IPS-NIHi7 (cell line): ENCODE results near the gene ARHGAP21.
"Not testable (repeated sequence)": the region's sequence is repeated elsewhere in the genome, so short reads cannot be mapped to it uniquely, and the experiment has no call there.

ENCODE experiments used
- DNase-seq: peaks from one replicate; pipeline ENCODE4 v3.0.0; 2012; ENCODE audit warnings: mixed read lengths; ENCODE audit errors: extremely low spot score

Gene ARHGAP21

GRCh38 chr10:24625778-24626177, 97.9 kb downstream of the ARHGAP21 start:
- DNase-seq, result no peak

GRCh38 chr10:24623383-24623782, 100.3 kb downstream of the ARHGAP21 start:
- DNase-seq, result no peak

DNA sequence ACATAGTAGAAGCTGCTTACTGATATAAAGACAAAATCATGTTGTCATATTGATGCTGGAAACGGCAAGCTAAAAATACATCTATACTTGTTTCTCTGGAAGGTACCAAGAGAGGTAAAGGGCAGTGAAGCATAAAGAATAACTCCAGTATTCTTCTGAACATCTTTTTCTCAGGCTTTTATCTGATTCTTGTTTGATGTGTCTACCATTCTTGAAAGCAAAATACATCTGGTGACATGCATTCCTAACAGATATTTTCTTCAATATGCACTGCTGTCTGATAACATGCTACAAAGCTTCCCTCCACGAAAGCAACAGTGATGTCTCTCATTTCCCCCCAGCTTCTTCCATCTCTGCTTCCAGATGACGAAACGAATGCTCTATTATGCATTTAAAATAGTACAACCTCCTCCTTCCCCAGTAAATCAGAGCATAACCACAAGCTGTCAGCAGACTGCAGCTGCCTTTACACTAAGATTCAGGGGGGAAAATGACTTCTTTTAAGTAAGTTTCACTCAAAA, 100.8 kb downstream of the ARHGAP21 start:
- DNase-seq, result no peak

DNA sequence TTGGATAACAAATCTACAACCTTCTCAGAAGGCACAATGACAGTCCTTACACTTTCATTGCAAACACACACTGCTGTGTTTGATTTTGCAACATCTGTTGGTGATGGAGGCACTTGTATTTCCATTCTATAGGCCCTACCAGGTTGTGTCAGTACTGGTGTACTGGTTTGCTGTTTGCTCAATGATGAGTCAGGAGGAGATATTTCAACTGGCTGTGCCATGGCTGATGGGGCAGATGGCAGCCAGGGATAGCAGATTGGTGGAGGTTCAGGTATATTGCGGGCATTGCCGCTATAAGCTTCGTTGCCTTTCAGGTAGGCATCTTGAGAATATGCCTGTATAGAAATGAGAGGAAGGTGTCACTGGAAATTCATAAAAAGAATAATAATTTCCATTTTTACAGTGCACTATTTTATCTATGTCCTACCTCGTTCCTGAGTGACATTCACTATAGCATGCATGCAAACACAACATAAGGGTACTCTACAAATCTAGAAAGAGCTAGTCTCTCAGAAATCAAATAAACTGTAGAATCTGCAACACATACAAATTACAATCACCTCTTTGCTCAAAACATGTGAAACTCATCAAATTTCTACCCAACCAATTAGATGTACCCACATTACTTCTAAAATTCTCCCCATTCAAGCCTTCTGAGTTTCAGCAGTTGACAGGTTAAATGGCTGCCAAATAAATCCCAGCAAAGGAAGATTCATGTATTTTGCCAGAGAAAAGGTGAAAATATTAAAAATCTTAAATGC, 102.5 kb downstream of the ARHGAP21 start:
- not testable (repeated sequence) for DNase-seq

DNA sequence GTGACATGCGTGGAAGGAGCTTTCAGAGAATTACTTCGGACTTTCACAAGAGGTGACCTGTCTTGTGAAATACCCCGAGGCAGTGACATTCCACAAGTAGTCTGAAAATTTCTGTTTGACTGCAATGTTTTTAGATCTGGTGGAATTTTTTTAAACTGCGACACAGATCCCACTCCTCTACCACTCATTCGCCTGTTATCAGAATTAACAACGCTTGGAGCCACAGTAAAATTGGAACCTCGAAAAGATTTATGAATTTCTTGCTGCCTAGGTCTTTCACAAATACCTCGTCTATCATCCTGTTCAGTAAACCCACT, 103.7 kb downstream of the ARHGAP21 start:
- DNase-seq, result not testable (repeated sequence)

DNA sequence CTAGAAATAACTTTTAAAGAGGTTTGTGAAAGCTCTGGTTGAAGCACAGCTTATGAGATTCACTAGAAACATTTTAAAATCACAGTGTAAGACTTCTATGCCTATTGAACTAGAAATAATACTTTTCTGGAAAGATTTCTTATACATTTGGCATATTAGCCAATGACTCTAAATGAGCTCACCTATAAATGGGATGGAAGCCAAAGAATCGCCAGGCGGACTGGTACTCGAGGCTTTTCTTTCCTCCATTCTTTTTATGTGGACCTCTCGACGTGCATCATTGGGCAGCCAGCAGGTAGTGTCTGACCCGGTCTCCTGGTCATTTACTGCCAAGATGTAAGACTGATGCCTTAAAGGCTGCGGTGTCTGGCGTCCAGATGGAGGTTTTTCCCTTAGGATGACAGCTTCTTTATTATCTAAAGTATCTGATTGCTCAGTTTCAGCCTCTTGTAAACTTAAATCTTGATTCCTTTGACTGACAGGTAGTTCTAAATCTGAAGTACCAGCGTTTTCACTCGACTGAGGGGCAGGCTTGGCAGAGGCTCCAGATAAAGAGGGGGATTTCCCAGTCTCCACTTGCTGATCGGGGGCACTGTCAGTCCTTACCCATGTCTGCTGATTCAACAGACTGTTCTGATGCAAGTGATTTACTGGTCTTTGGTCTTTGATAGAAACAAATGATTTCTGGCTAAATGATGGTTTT, 104.2 kb downstream of the ARHGAP21 start:
- not testable (repeated sequence) for DNase-seq

GRCh38 chr10:24618401-24618800, 105.3 kb downstream of the ARHGAP21 start:
- peak; percentile 8 for DNase-seq

GRCh38 chr10:24617771-24618396, 105.8 kb downstream of the ARHGAP21 start:
- DNase-seq, result peak; percentile 77

DNA sequence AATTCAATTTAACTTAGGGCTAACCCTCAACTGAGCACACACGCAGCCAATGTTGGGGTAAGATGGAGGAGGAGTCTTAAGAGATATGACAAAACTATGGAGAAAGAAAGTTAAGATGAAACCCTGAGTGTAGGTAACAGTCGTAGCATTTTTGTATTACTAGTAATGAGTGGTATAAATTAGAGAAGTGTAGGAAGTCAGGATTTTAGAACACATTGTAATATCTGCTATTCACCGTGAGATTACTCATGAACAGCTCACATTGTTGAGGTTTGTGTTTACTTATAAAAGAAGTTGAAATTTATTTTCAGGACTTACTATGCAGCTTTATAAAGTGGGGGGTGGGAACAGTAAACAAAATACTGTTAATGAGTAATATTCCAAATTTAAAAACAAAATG, 107.2 kb downstream of the ARHGAP21 start:
- DNase-seq, result no peak

DNA sequence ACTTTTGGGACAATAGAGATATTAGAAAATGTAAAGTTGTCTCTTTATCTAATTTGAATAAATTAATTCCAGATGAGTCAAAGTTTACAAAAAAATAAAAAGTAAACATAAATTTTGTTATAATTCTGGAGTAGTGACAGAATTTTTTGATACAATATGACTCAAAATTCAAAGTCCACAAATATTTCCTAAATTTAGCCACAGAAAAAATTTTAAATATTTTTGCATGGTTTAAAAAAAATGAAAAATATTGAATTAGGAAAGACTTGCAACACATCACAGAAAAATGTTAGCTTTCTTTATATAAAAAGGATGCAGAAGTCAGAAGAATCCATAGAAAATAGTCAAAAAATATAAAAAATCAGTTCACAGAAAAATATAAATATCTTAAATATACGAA, 117.7 kb downstream of the ARHGAP21 start:
- no peak for DNase-seq

- DNase-seq, result no peak
These were observed 118.5 kb downstream of the ARHGAP21 start for GRCh38 chr10:24605141-24605540.

- no peak for DNase-seq
These were observed 120.4 kb downstream of the ARHGAP21 start for GRCh38 chr10:24603333-24603732.

GRCh38 chr10:24597961-24598360, 125.7 kb downstream of the ARHGAP21 start:
- no peak for DNase-seq

- DNase-seq, result no peak
These were observed 126.3 kb downstream of the ARHGAP21 start for GRCh38 chr10:24597426-24597825.

DNA sequence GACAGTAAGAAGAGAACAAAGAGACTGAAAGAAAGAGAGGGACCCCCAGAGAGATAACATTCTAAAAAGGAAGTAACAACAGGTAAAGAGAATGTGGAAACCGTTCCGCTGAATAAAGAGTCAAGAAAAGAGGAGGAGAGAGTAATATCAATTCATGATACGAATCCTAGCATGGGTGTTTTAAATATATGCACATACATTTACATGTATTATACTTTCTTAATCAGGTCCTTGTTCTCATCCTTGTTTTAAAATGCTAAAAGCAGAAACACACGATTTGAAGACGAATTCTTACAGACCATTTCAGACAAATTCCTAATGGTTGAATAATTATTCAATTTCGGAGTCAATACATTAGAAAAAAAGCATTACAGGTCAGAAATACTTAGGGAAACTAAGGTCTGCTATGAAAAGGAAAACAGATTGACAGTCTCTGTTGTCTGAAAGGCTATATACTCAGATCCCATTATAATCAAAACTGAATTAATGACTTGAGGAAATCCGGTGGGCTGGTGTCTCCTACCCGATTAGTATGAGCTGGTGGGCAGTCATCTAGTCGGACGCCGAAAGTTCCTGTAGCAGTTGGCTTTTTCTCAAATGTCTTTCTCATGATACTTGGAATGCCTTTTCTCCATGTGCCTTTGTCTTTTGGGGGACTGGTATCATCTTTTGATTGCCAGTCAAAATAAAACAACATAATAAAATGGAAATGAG, 127.3 kb downstream of the ARHGAP21 start:
- no peak for DNase-seq

- no peak for DNase-seq
These were observed 132.8 kb downstream of the ARHGAP21 start for GRCh38 chr10:24590697-24591457.

- no peak for DNase-seq
These were observed 134.4 kb downstream of the ARHGAP21 start for GRCh38 chr10:24589265-24589664.

- peak; percentile 42 for DNase-seq
These were observed 143.8 kb downstream of the ARHGAP21 start for GRCh38 chr10:24579906-24580305.

- DNase-seq, result no peak
These were observed 144.2 kb downstream of the ARHGAP21 start for GRCh38 chr10:24579448-24579847.

- DNase-seq, result no peak
These were observed 148.1 kb downstream of the ARHGAP21 start for GRCh38 chr10:24575481-24576002.

GRCh38 chr10:24574578-24575155, 149.0 kb downstream of the ARHGAP21 start:
- no peak for DNase-seq
